ENCODE data around the gene CCP110.

GRCh38 chr16:19486051-19486450 is 37.7 kb upstream of the CCP110 start:
- TF ChIP-seq CTCF (IDR thresholded peaks at IDR 0.05; ENCODE audit: low read depth, low read length), result no peak
- no peak for TF ChIP-seq EZH2phosphoT487 (IDR thresholded peaks at IDR 0.05; ENCODE audit: low read depth)
